Keratinocyte (primary cell): ENCODE results near the gene GAPDHS. TPM values are rescaled to one million over a fixed set of nuclear protein-coding genes. Genes with fewer than 3 reads are reported as not detected.
A peak's percentile ranks its signal among the peaks of the same experiment; 100 is the strongest.

Experiments used
- DNase-seq: peaks from one replicate; pipeline ENCODE4 v3.0.0-alpha.2; 2011; ENCODE audit warnings: low read depth, missing footprints, low spot score
- FAIRE-seq: peaks from 2 replicates; lab custom pipeline; 2011; peaks lifted over from hg19 to GRCh38; lab: Jason Lieb, UNC
- H2AFZ ChIP-seq: 2 replicates; pipeline ENCODE4 v1.6.0; 2012; ENCODE audit warnings: low read length, control low read depth, inconsistent platforms; ENCODE audit not compliant: control insufficient read depth
- H3K27ac ChIP-seq: 2 replicates; pipeline ENCODE4 v1.5.1; 2011; ENCODE audit warnings: low read length; ENCODE audit not compliant: control insufficient read depth, insufficient read depth
- H3K27me3 ChIP-seq: 3 replicates; pipeline ENCODE4 v1.6.0; 2011; ENCODE audit warnings: low read length; ENCODE audit not compliant: control insufficient read depth, insufficient read depth; ENCODE audit errors: extremely low read depth
- H3K36me3 ChIP-seq, 2 experiments: 2 replicates in 1 of 2; 3 replicates in 1 of 2; pipeline ENCODE4 v1.5.1; 2011; ENCODE audit warnings: low read length in 2 of 2, mild to moderate bottlenecking in 1 of 2; ENCODE audit not compliant: control insufficient read depth in 2 of 2, insufficient read depth in 2 of 2; ENCODE audit errors: extremely low read depth in 1 of 2
- H3K4me1 ChIP-seq: 3 replicates; pipeline ENCODE4 v1.5.1; 2011; ENCODE audit warnings: low read length; ENCODE audit not compliant: control insufficient read depth, insufficient read depth; ENCODE audit errors: extremely low read depth
- H3K4me2 ChIP-seq: 3 replicates; pipeline ENCODE4 v1.6.0; 2011; ENCODE audit warnings: low read depth, low read length; ENCODE audit not compliant: control insufficient read depth, insufficient read depth; ENCODE audit errors: extremely low read depth
- H3K4me3 ChIP-seq, 3 experiments: fragments of 200-600 bp in 1 of 3; sonication (generic) in 1 of 3; 2 replicates in 2 of 3; 3 replicates in 1 of 3; pipeline ENCODE4 v1.5.1; 2011 to 2016; ENCODE audit warnings: low read length in 3 of 3, mild to moderate bottlenecking in 3 of 3, control low read depth in 2 of 3, inconsistent platforms in 1 of 3, low read depth in 1 of 3, mixed read lengths in 1 of 3, mixed run types in 1 of 3, moderate library complexity in 1 of 3; ENCODE audit not compliant: control insufficient read depth in 2 of 3, insufficient read depth in 2 of 3; ENCODE audit errors: extremely low read depth in 1 of 3
- H3K79me2 ChIP-seq: 2 replicates; pipeline ENCODE4 v1.6.0; 2012; ENCODE audit warnings: low read length; ENCODE audit not compliant: control insufficient read depth, insufficient read depth
- H3K9ac ChIP-seq: 3 replicates; pipeline ENCODE4 v1.6.0; 2011; ENCODE audit warnings: low read length; ENCODE audit not compliant: control insufficient read depth, insufficient read depth; ENCODE audit errors: extremely low read depth
- H3K9me1 ChIP-seq: 3 replicates; pipeline ENCODE4 v1.6.0; 2011; ENCODE audit warnings: low read length; ENCODE audit not compliant: control insufficient read depth, insufficient read depth; ENCODE audit errors: extremely low read depth
- H3K9me3 ChIP-seq: 2 replicates; pipeline ENCODE4 v1.5.1; 2012; ENCODE audit warnings: low read depth, low read length; ENCODE audit not compliant: control insufficient read depth
- H4K20me1 ChIP-seq: 3 replicates; pipeline ENCODE4 v1.6.0; 2011; ENCODE audit warnings: low read length; ENCODE audit not compliant: control insufficient read depth, insufficient read depth; ENCODE audit errors: extremely low read depth
- CTCF ChIP-seq, 3 experiments: IDR thresholded peaks in 1 of 3; conservative IDR thresholded peaks in 1 of 3; optimal IDR thresholded peaks in 1 of 3; 2 replicates in 2 of 3; 3 replicates in 1 of 3; pipeline versions ENCODE3 to v1.5.1; 2011; ENCODE audit warnings: low read length in 3 of 3, mild to moderate bottlenecking in 3 of 3, moderate library complexity in 2 of 3, control low read depth in 1 of 3, inconsistent platforms in 1 of 3; ENCODE audit not compliant: insufficient read depth in 2 of 3; ENCODE audit errors: extremely low read depth in 1 of 3
- EZH2 ChIP-seq: IDR thresholded peaks from one replicate; pipeline ENCODE4 v1.6.1; 2012; ENCODE audit warnings: inconsistent platforms, mild to moderate bottlenecking, low read length, moderate library complexity
- dilution Hi-C: fragments of 300-500 bp; cut with MboI; formaldehyde crosslinking; loops from one replicate; pipeline ENCODE4 v1.7.0; 2020; ENCODE audit warnings: low sequenced_read_pairs; ENCODE audit not compliant: extremely low pct_ligation_motif_present
- polyA plus RNA-seq, 5 experiments: library from polyadenylated mRNA; depleted of rRNA in 3 of 5; stranded (reverse) in 3 of 5; stranded (forward) in 1 of 5; unstranded in 1 of 5; fragments of >200 nt; gene quantifications; 1 replicate in 1 of 5; 2 replicates in 3 of 5; 3 replicates in 1 of 5; pipeline versions ENCODE4 v1.2.1 to v1.2.3, GENCODE V29; 2011 to 2012; ENCODE audit warnings: missing spikeins in 2 of 5, low read depth in 1 of 5, low replicate concordance in 1 of 5

The GAPDHS gene
- polyA plus RNA-seq, 1 donor (not counting 4 experiments of a cell fraction or from before 2014, with no cell fraction given): 0.08 TPM

GRCh38 chr19:35519291-35519690, 14.0 kb upstream of the GAPDHS start:
- Histone ChIP-seq H3K9me1 (no peaks in the 10 kb centered on the region), H3K36me3 (no peaks in the 10 kb centered on the region), H3K4me2 (peak overlapping the region; percentile 10), H3K27ac (no peak overlapping the region), H3K9ac (no peak overlapping the region), H3K27me3 (peaks cover 3% of the 10 kb centered on the region), H2AFZ (peak overlapping the region; percentile 63), H4K20me1 (no peaks in the 10 kb centered on the region), H3K9me3 (no peaks in the 10 kb centered on the region), H3K79me2 (no peaks in the 10 kb centered on the region), H3K4me1 (peaks cover 16% of the 10 kb centered on the region), H3K4me3 (no peak overlapping the region)
- DNase-seq: peak; percentile 90
- dilution Hi-C loops: no loop called here
- no peak for TF ChIP-seq EZH2
- FAIRE-seq: peak; percentile 96

- peaks cover 4% of the 10 kb centered on the region for H3K27me3 ChIP-seq
- H3K36me3 ChIP-seq: no peaks in the 10 kb centered on the region
- no peak overlapping the region for H3K27ac ChIP-seq
- no peak overlapping the region for H3K9ac ChIP-seq
- H3K79me2 ChIP-seq: no peaks in the 10 kb centered on the region
- no peak for FAIRE-seq
- TF ChIP-seq EZH2 (no peak), CTCF (optimal IDR thresholded peaks at IDR 0.05 in 1 of 3, IDR thresholded peaks at IDR 0.05 in 1 of 3, conservative IDR thresholded peaks at IDR 0.05 in 1 of 3; ENCODE audit: extremely low read depth in 1 of 3, insufficient read depth in 2 of 3, low read length in 3 of 3) (no peak)
- dilution Hi-C loops: no loop called here
- no peak for DNase-seq
- H3K9me1 ChIP-seq: no peaks in the 10 kb centered on the region
- no peak overlapping the region for H3K4me2 ChIP-seq
- H2AFZ ChIP-seq: no peak overlapping the region
- H3K4me3 ChIP-seq: no peak overlapping the region
- no peaks in the 10 kb centered on the region for H3K9me3 ChIP-seq
- peaks cover 16% of the 10 kb centered on the region for H3K4me1 ChIP-seq
- no peaks in the 10 kb centered on the region for H4K20me1 ChIP-seq
These were observed 12.0 kb upstream of the GAPDHS start for GRCh38 chr19:35521124-35521743.
